ENCODE data around the gene MARF1. TPM values are rescaled to one million over a fixed set of nuclear protein-coding genes. Genes with fewer than 3 reads are reported as not detected.

Gene MARF1
- total RNA-seq, 6 donors from 2014 or later, result 27.2 to 94.3 (median 71.3) TPM

- Histone ChIP-seq H3K4me1 (peaks cover 15 to 35% (median 29%) of the 10 kb centered on the region in 4 donors), H3K27ac (no peak overlapping the region), H3K9me3 (no peaks in the 10 kb centered on the region), H3K36me3 (peaks cover 0 to 7% (median 0%) of the 10 kb centered on the region in 4 donors), H3K27me3 (no peaks in the 10 kb centered on the region), H3K4me3 (no peak overlapping the region)
- no peak for TF ChIP-seq CTCF (IDR thresholded peaks at IDR 0.05)
- TF ChIP-seq POLR2AphosphoS5 (IDR thresholded peaks at IDR 0.05), result no peak
- TF ChIP-seq EP300 (IDR thresholded peaks at IDR 0.05), result no peak
- TF ChIP-seq POLR2A (IDR thresholded peaks at IDR 0.05), result no peak
- no peak for DNase-seq
- 88 to 100% methylated on average over 2 of the region's 2 CpGs for WGBS, 2 donors
- ATAC-seq (ENCODE audit: low FRiP score in 2 of 2), result no peak
Measured at GRCh38 chr16:15654591-15654990, 11.6 kb upstream of the MARF1 start.

- no peak overlapping the region for H3K27ac ChIP-seq
- TF ChIP-seq POLR2A (IDR thresholded peaks at IDR 0.05) (no peak), EP300 (IDR thresholded peaks at IDR 0.05) (no peak), CTCF (IDR thresholded peaks at IDR 0.05) (no peak), POLR2AphosphoS5 (IDR thresholded peaks at IDR 0.05) (no peak)
- H3K9me3 ChIP-seq, result no peaks in the 10 kb centered on the region
- WGBS, 2 donors, result 48 to 49% methylated on average over 4 of the region's 4 CpGs
- H3K4me3 ChIP-seq, result no peak overlapping the region
- peaks cover 14 to 39% (median 26%) of the 10 kb centered on the region in 4 donors for H3K4me1 ChIP-seq
- H3K27me3 ChIP-seq, result no peaks in the 10 kb centered on the region
- H3K36me3 ChIP-seq, result peaks cover 0 to 7% (median 0%) of the 10 kb centered on the region in 4 donors
- ATAC-seq (ENCODE audit: low FRiP score in 2 of 2) (no peak), DNase-seq (no peak)
Measured at GRCh38 chr16:15653227-15653626, 10.3 kb upstream of the MARF1 start.

GRCh38 chr16:15652293-15653001 is 9.5 kb upstream of the MARF1 start:
- Histone ChIP-seq H3K9me3 (no peaks in the 10 kb centered on the region), H3K4me3 (no peak overlapping the region), H3K4me1 (peaks cover 14 to 39% (median 26%) of the 10 kb centered on the region in 4 donors), H3K36me3 (peaks cover 0 to 4% (median 0%) of the 10 kb centered on the region in 4 donors), H3K27me3 (no peaks in the 10 kb centered on the region), H3K27ac (no peak overlapping the region)
- ATAC-seq (ENCODE audit: low FRiP score in 2 of 2) (no peak), DNase-seq (peak in 1 of 2 donors; percentile 33)
- TF ChIP-seq EP300 (IDR thresholded peaks at IDR 0.05) (no peak), POLR2A (IDR thresholded peaks at IDR 0.05) (no peak), CTCF (IDR thresholded peaks at IDR 0.05) (no peak), POLR2AphosphoS5 (IDR thresholded peaks at IDR 0.05) (no peak)
- 83 to 91% methylated on average over 14 of the region's 14 CpGs for WGBS, 2 donors

GRCh38 chr16:15650698-15651171 is 7.8 kb upstream of the MARF1 start:
- no peaks in the 10 kb centered on the region for H3K9me3 ChIP-seq
- H3K27me3 ChIP-seq, result no peaks in the 10 kb centered on the region
- DNase-seq, result peak in 1 of 2 donors; percentile 25
- WGBS, 2 donors, result 0 to 1% methylated on average over 17 to 18 of the region's 18 CpGs
- ATAC-seq (ENCODE audit: low FRiP score in 2 of 2), result peak in 1 of 2 donors; percentile 37
- no peak for TF ChIP-seq CTCF (IDR thresholded peaks at IDR 0.05)
- TF ChIP-seq POLR2AphosphoS5 (IDR thresholded peaks at IDR 0.05), result no peak
- no peak for TF ChIP-seq EP300 (IDR thresholded peaks at IDR 0.05)
- no peak for TF ChIP-seq POLR2A (IDR thresholded peaks at IDR 0.05)
- H3K4me1 ChIP-seq, result peaks cover 14 to 39% (median 26%) of the 10 kb centered on the region in 4 donors
- H3K36me3 ChIP-seq, result peaks cover 0 to 4% (median 0%) of the 10 kb centered on the region in 4 donors
- H3K27ac ChIP-seq, result peak overlapping the region; percentile 90 to 96 (median 96)
- peak overlapping the region; percentile 86 to 97 (median 92) for H3K4me3 ChIP-seq

All from upper lobe of left lung (tissue), 6 donors.